Transverse colon (tissue), 4 donors: ENCODE results near the gene AFG3L2. TPM values are rescaled to one million over a fixed set of nuclear protein-coding genes. Genes with fewer than 3 reads are reported as not detected.

Source experiments
- DNase-seq: peaks from one replicate; pipeline ENCODE4 v3.0.0-alpha.2; 2019
- H3K27ac ChIP-seq, 4 donors: fragments of 200-600 bp; sonication (generic); 2 replicates each; pipeline ENCODE4 v1.5.1; 2016 to 2018; ENCODE audit warnings: inconsistent platforms in 4 of 4
- H3K27me3 ChIP-seq: fragments of 200-600 bp; sonication (generic); 2 replicates; pipeline ENCODE4 v1.5.1; 2017; ENCODE audit warnings: inconsistent platforms
- H3K36me3 ChIP-seq, 4 donors: fragments of 200-600 bp; sonication (generic); 2 replicates each; pipeline ENCODE4 v1.5.1; 2017 to 2019; ENCODE audit warnings: inconsistent platforms in 4 of 4
- H3K4me1 ChIP-seq, 4 donors: fragments of 200-600 bp; sonication (generic); 2 replicates each; pipeline ENCODE4 v1.5.1; 2017 to 2020; ENCODE audit warnings: inconsistent platforms in 4 of 4
- H3K4me3 ChIP-seq, 4 donors: fragments of 200-600 bp; sonication (generic); 1 replicate in 1 of 4; 2 replicates in 3 of 4; pipeline versions ENCODE4 v1.5.1 to v1.6.1; 2017 to 2019; ENCODE audit warnings: inconsistent platforms in 4 of 4
- H3K9me3 ChIP-seq, 2 donors: fragments of 200-600 bp; sonication (generic); 2 replicates each; pipeline ENCODE4 v1.5.1; 2017 to 2019; ENCODE audit warnings: inconsistent platforms in 2 of 2
- EP300 ChIP-seq: sonication (generic); formaldehyde crosslinking; IDR thresholded peaks from one replicate; pipeline ENCODE4 v1.6.1; 2017; ENCODE audit warnings: antibody characterized with exemption, low read depth
- POLR2A ChIP-seq: fragments of 450-650 bp; IDR thresholded peaks from one replicate; pipeline ENCODE4 v1.6.1; 2016; ENCODE audit warnings: antibody characterized with exemption, mild to moderate bottlenecking, moderate library complexity
- POLR2AphosphoS5 ChIP-seq, 3 donors: sonication (generic); formaldehyde crosslinking; IDR thresholded peaks; one replicate each; pipeline ENCODE4 v1.6.1; 2016; ENCODE audit warnings: antibody characterized with exemption in 3 of 3
- WGBS, 2 donors: methylation state at CpG; one replicate each; pipeline ENCODE4 v1.1.5; 2018; ENCODE audit warnings: low coverage in 1 of 2; 5-methylcytosine and 5-hydroxymethylcytosine counted together
- in situ Hi-C, 4 donors: fragments of 200-750 bp; cut with MboI; loops; one replicate each; pipeline versions ENCODE4 v1.15.0 to v1.15.1; 2017; ENCODE audit warnings: low sequenced_read_pairs in 3 of 4, low pct_ligation_motif_present in 1 of 4, low pct_unique_long_range_greater_than_20kb in 1 of 4
- intact Hi-C: fragments of 100-400 bp; cut with DNase I; formaldehyde crosslinking; loops from one replicate; pipeline ENCODE4 v1.15.1; 2023; ENCODE audit warnings: low total_unique reads
- total RNA-seq, 4 donors: library from RNA; depleted of rRNA; stranded (reverse); fragments of >200 nt; gene quantifications; one replicate each; pipeline ENCODE4 v1.1.0, GENCODE V29; 2016
- TF ChIP-seq, protein P1 (sequence below), 5 experiments: fragments of 200-600 bp in 3 of 5; fragments of 450-650 bp in 2 of 5; sonication (generic) in 3 of 5; IDR thresholded peaks; 1 replicate in 2 of 5; 2 replicates in 3 of 5; pipeline ENCODE4 v1.5.1; 2016 to 2017; ENCODE audit warnings: antibody characterized with exemption in 5 of 5, inconsistent platforms in 3 of 5, mild to moderate bottlenecking in 2 of 5, moderate library complexity in 1 of 5

AFG3L2 gene
- total RNA-seq, 4 donors from 2014 or later: 74.1 to 95.6 (median 92.6) TPM

DNA sequence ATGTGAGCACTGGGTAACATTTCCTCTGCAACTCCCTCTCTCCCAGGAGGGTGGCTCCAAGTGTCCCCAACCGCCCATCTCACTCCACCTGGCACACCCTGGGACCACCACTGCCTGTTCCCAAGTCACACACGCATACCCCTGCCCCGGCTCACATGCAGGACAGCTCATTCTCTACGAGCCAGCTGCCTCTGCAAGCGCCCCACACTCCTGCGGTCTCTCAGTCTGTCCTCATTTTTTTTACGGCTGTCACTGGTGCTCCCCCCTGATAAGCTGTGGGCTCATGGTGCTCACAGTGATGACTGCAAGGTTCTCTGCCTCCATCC is 30.8 kb downstream of the AFG3L2 start:
- no peak for DNase-seq
- no peaks in the 10 kb centered on the region for H3K9me3 ChIP-seq
- 92 to 98% methylated on average over 7 of the region's 7 CpGs for WGBS, 2 donors
- no peaks in the 10 kb centered on the region for H3K4me1 ChIP-seq
- no peaks in the 10 kb centered on the region for H3K27me3 ChIP-seq
- TF ChIP-seq, protein P1, sequence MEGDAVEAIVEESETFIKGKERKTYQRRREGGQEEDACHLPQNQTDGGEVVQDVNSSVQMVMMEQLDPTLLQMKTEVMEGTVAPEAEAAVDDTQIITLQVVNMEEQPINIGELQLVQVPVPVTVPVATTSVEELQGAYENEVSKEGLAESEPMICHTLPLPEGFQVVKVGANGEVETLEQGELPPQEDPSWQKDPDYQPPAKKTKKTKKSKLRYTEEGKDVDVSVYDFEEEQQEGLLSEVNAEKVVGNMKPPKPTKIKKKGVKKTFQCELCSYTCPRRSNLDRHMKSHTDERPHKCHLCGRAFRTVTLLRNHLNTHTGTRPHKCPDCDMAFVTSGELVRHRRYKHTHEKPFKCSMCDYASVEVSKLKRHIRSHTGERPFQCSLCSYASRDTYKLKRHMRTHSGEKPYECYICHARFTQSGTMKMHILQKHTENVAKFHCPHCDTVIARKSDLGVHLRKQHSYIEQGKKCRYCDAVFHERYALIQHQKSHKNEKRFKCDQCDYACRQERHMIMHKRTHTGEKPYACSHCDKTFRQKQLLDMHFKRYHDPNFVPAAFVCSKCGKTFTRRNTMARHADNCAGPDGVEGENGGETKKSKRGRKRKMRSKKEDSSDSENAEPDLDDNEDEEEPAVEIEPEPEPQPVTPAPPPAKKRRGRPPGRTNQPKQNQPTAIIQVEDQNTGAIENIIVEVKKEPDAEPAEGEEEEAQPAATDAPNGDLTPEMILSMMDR (IDR thresholded peaks at IDR 0.05): no peak
- TF ChIP-seq EP300: no peak
- no peak overlapping the region for H3K27ac ChIP-seq
- in situ Hi-C loops: no loop called here
- H3K4me3 ChIP-seq: no peak overlapping the region
- H3K36me3 ChIP-seq: peaks cover 0 to 90% (median 36%) of the 10 kb centered on the region in 4 donors
- intact Hi-C loops: no loop called here

DNA sequence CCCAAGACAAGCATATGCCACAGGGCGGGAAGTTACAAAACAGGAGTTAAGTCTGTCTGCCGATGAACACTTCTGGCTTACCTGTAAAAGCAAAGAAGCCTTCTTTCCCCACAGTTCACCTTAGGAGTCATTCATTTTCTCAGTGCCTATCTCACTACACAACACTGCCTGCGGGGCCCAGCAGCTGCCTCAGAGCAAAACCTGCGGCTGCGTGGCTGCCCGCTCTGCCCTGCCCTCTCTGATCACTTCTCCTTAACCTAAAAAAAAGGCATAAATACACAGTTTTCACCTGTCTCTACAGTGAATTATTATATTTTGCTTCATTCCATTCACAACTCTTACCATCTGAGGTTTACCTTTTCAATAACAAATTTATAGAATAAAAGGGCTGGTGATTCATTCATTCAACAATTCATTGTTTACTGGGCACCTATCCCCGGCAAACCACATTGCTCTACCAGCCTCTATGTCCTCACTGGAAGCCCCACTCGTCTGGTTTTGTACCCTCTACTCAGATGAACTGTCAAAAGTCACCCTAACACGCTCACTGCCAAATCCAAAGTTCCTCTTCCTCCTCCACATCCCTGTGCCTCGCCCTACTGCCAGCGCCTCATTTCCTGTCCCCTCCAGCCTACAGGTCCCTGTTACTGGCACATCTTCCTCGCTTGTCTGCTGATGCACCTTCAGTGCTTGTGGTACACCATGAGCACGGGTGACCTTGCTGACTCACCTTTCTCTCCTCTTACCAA is 31.4 kb downstream of the AFG3L2 start:
- Histone ChIP-seq H3K9me3 (no peaks in the 10 kb centered on the region), H3K27me3 (no peaks in the 10 kb centered on the region), H3K4me1 (no peaks in the 10 kb centered on the region), H3K27ac (no peak overlapping the region), H3K4me3 (no peak overlapping the region), H3K36me3 (peaks cover 0 to 85% (median 35%) of the 10 kb centered on the region in 4 donors)
- 86 to 89% methylated on average over 12 to 13 of the region's 13 CpGs for WGBS, 2 donors
- intact Hi-C loops (no loop called here), in situ Hi-C loops (no loop called here)
- no peak for TF ChIP-seq EP300
- TF ChIP-seq POLR2AphosphoS5 (IDR thresholded peaks at IDR 0.05): no peak
- no peak for TF ChIP-seq POLR2A
- TF ChIP-seq, protein P1 (IDR thresholded peaks at IDR 0.05): no peak
- no peak for DNase-seq

DNA sequence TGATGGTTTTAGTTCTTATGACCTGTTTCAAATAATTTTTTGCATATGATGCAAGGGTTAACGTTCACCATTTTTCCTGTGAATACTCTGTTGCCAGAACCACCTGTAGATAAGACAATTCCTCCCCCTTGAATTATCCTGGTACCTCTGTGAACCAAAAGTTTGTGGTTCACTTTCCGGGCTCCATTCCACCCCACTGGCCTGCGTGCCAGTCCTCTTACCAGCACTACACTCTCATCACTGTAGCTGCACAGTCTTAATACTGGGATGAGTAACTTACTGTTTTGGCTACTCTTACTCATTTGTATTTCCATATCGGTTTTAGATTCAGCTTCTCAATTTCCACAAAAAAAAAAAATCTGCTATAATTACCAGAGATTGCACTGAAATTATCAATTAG is 34.4 kb downstream of the AFG3L2 start:
- no peak overlapping the region for H3K4me3 ChIP-seq
- WGBS, 2 donors: 82 to 90% methylated on average over 2 to 4 of the region's 4 CpGs
- TF ChIP-seq, protein P1 (IDR thresholded peaks at IDR 0.05): no peak
- no peak for TF ChIP-seq EP300
- no peak for TF ChIP-seq POLR2AphosphoS5 (IDR thresholded peaks at IDR 0.05)
- TF ChIP-seq POLR2A: no peak
- no peak for DNase-seq
- no peaks in the 10 kb centered on the region for H3K27me3 ChIP-seq
- H3K27ac ChIP-seq: no peak overlapping the region
- intact Hi-C loops (no loop called here), in situ Hi-C loops (no loop called here)
- no peaks in the 10 kb centered on the region for H3K4me1 ChIP-seq
- peaks cover 0 to 63% (median 29%) of the 10 kb centered on the region in 4 donors for H3K36me3 ChIP-seq
- no peaks in the 10 kb centered on the region for H3K9me3 ChIP-seq

DNA sequence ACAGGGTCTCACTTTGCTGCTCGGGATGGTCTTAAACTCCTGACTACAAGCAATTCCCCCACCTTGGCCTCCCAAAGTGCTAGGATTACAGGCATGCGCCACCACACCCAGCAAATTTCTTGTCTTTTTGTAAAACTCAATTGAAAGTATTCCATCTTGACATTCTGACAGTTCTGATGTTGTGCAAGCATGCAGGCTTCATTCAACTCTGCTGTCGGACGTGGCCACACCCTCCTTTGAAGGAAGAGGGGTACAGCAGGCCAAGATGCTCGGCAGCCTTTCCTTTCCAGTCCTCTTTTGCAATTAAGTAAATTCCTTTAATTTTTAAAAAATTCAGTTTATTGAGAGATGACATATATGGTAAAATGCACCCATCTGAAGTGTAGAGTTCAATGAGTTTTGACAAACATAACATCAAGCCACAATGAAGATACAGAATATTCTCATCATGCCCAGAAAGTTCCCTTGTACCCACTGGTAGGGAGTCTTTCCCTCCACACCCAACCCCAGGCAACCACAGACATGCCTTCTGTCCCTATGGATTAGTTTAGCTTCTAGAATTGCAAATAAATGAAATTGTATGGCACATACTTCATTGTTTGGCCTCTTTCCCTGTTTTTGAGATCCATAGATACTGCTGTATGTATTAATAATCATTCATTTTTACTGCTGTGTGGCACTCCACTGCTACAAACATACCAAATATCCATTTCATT is 35.9 kb downstream of the AFG3L2 start:
- 89 to 100% methylated on average over 3 to 5 of the region's 5 CpGs for WGBS, 2 donors

More for the DNA sequence above, 35.9 kb downstream of the AFG3L2 start:
- H3K27me3 ChIP-seq: no peaks in the 10 kb centered on the region
- peaks cover 0 to 54% (median 22%) of the 10 kb centered on the region in 4 donors for H3K36me3 ChIP-seq
- H3K9me3 ChIP-seq: no peaks in the 10 kb centered on the region
- no peak overlapping the region for H3K27ac ChIP-seq
- intact Hi-C loops (no loop called here), in situ Hi-C loops (no loop called here)
- no peak for DNase-seq
- H3K4me1 ChIP-seq: no peaks in the 10 kb centered on the region
- H3K4me3 ChIP-seq: no peak overlapping the region
- TF ChIP-seq, protein P1 (IDR thresholded peaks at IDR 0.05): no peak
- TF ChIP-seq POLR2AphosphoS5 (IDR thresholded peaks at IDR 0.05): no peak
- TF ChIP-seq POLR2A: no peak
- TF ChIP-seq EP300: no peak
